BJ (cell line): Measurements from ENCODE around the gene EIF4G3. TPM values are rescaled to one million over a fixed set of nuclear protein-coding genes. Genes with fewer than 3 reads are reported as not detected.
"Not testable (repeated sequence)": the region's sequence is repeated elsewhere in the genome, so short reads cannot be mapped to it uniquely, and the experiment has no call there.

Source experiments
- CTCF ChIA-PET: fragments of 350-600 bp; formaldehyde crosslinking; extraction: SDS; loops from one replicate; lab custom pipeline; 2021; ENCODE audit warnings: antibody characterized with exemption, inconsistent platforms; lab: Yijun Ruan, JAX
- POLR2A ChIA-PET: fragments of 300-600 bp; sonication (Branson Sonifier 250); formaldehyde crosslinking; extraction: SDS; loops from one replicate; lab custom pipeline; 2021; ENCODE audit warnings: antibody characterized with exemption; lab: Charles Lee
- DNase-seq: peaks from one replicate; pipeline ENCODE4 v3.0.0-alpha.2; 2011; ENCODE audit warnings: low read depth
- H3K27me3 ChIP-seq: 2 replicates; pipeline ENCODE4 v1.6.0; 2011; ENCODE audit warnings: low read length; ENCODE audit not compliant: control insufficient read depth, insufficient read depth
- H3K36me3 ChIP-seq: 2 replicates; pipeline ENCODE4 v1.5.1; 2011; ENCODE audit warnings: low read length; ENCODE audit not compliant: control insufficient read depth, insufficient read depth
- H3K4me3 ChIP-seq: 2 replicates; pipeline ENCODE4 v1.5.1; 2011; ENCODE audit warnings: low read depth, mild to moderate bottlenecking, control low read depth, low read length
- CTCF ChIP-seq: IDR thresholded peaks from 2 replicates; pipeline ENCODE4 v1.5.1; 2011; ENCODE audit warnings: low read depth, mild to moderate bottlenecking, control low read depth, inconsistent platforms, low read length, moderate library complexity; ENCODE audit not compliant: insufficient read depth
- polyA plus RNA-seq: library from polyadenylated mRNA; depleted of rRNA; stranded (reverse); fragments of >200 nt; gene quantifications from 2 replicates; pipeline ENCODE4 v1.2.3, GENCODE V29; 2011

The EIF4G3 gene
- polyA plus RNA-seq, 1 experiment: 62.0 TPM

GRCh38 chr1:21099869-21100131, 76.9 kb downstream of the EIF4G3 start:
- no peak for DNase-seq
- ChIA-PET POLR2A (no interaction called here), CTCF (no interaction called here)
- peaks cover 2% of the 10 kb centered on the region; the same call in 1 of the 2 replicates for H3K36me3 ChIP-seq
- H3K4me3 ChIP-seq: no peak overlapping the region
- TF ChIP-seq CTCF: no peak
- no peaks in the 10 kb centered on the region for H3K27me3 ChIP-seq

GRCh38 chr1:21099034-21099868, 77.4 kb downstream of the EIF4G3 start:
- TF ChIP-seq CTCF: no peak
- no peaks in the 10 kb centered on the region for H3K36me3 ChIP-seq
- DNase-seq: no peak
- no peak overlapping the region for H3K4me3 ChIP-seq
- no peaks in the 10 kb centered on the region for H3K27me3 ChIP-seq
- ChIA-PET CTCF (no interaction called here), POLR2A (no interaction called here)

- no peak overlapping the region for H3K4me3 ChIP-seq
- H3K36me3 ChIP-seq: no peaks in the 10 kb centered on the region
- TF ChIP-seq CTCF: no peak
- no peaks in the 10 kb centered on the region for H3K27me3 ChIP-seq
- DNase-seq: no peak
- POLR2A ChIA-PET: no interaction called here
- CTCF ChIA-PET: interaction anchor here (0.7 kb wide), 1 partner anchor 147 kb away, joined by 4 read pairs; no protein-coding TSS in a partner anchor
Observed at GRCh38 chr1:21098186-21098915, 78.3 kb downstream of the EIF4G3 start.

GRCh38 chr1:21097729-21098128, 79.0 kb downstream of the EIF4G3 start:
- Histone ChIP-seq H3K27me3 (no peaks in the 10 kb centered on the region), H3K36me3 (no peaks in the 10 kb centered on the region), H3K4me3 (no peak overlapping the region)
- no peak for DNase-seq
- no peak for TF ChIP-seq CTCF
- ChIA-PET POLR2A (no interaction called here), CTCF (interaction anchor here (0.7 kb wide), 1 partner anchor 148 kb away, joined by 4 read pairs; no protein-coding TSS in a partner anchor)

GRCh38 chr1:21095976-21096375, 80.7 kb downstream of the EIF4G3 start:
- H3K27me3 ChIP-seq: no peaks in the 10 kb centered on the region
- no peak overlapping the region for H3K4me3 ChIP-seq
- TF ChIP-seq CTCF: no peak
- ChIA-PET POLR2A (no interaction called here), CTCF (no interaction called here)
- no peaks in the 10 kb centered on the region for H3K36me3 ChIP-seq
- DNase-seq: no peak

- DNase-seq, CTCF ChIA-PET, POLR2A ChIA-PET, H3K4me3 ChIP-seq, H3K36me3 ChIP-seq, H3K27me3 ChIP-seq: not testable (repeated sequence)
Observed at GRCh38 chr1:21094282-21094681, 82.4 kb downstream of the EIF4G3 start.

GRCh38 chr1:21093271-21093958, 83.3 kb downstream of the EIF4G3 start:
- DNase-seq, POLR2A ChIA-PET, CTCF ChIA-PET: not testable (repeated sequence)

More at GRCh38 chr1:21093271-21093958, 83.3 kb downstream of the EIF4G3 start:
- H3K27me3 ChIP-seq, H3K4me3 ChIP-seq, H3K36me3 ChIP-seq: not testable (repeated sequence)
